NAMALWA (cell line): Measurements from ENCODE around the gene ALDH1A2.
"Not testable (repeated sequence)": the region's sequence is repeated elsewhere in the genome, so short reads cannot be mapped to it uniquely, and the experiment has no call there.

Source experiments
- DNase-seq: peaks from one replicate; pipeline ENCODE4 v3.0.0-alpha.2; 2015; ENCODE audit warnings: low spot score

The ALDH1A2 gene

GRCh38 chr15:58040150-58040549 is 25.4 kb downstream of the ALDH1A2 start:
- no peak for DNase-seq

- no peak for DNase-seq
Measured at GRCh38 chr15:58039079-58040035, 26.2 kb downstream of the ALDH1A2 start.

GRCh38 chr15:58038426-58039078 is 27.0 kb downstream of the ALDH1A2 start:
- DNase-seq, result no peak

- no peak for DNase-seq
Measured at GRCh38 chr15:58037723-58038301, 27.7 kb downstream of the ALDH1A2 start.

- DNase-seq, result no peak
Measured at GRCh38 chr15:58036579-58036978, 28.9 kb downstream of the ALDH1A2 start.

- not testable (repeated sequence) for DNase-seq
Measured at GRCh38 chr15:58028392-58028791, 37.1 kb downstream of the ALDH1A2 start.

- no peak for DNase-seq
Measured at GRCh38 chr15:58026552-58026951, 39.0 kb downstream of the ALDH1A2 start.

GRCh38 chr15:58026051-58026450 is 39.5 kb downstream of the ALDH1A2 start:
- no peak for DNase-seq

- no peak for DNase-seq
Measured at GRCh38 chr15:58021332-58022230, 43.9 kb downstream of the ALDH1A2 start.

GRCh38 chr15:58019503-58020376 is 45.8 kb downstream of the ALDH1A2 start:
- no peak for DNase-seq

- DNase-seq, result no peak
Measured at GRCh38 chr15:58017869-58018268, 47.6 kb downstream of the ALDH1A2 start.

GRCh38 chr15:58016581-58017175 is 48.8 kb downstream of the ALDH1A2 start:
- no peak for DNase-seq

- DNase-seq, result no peak
Measured at GRCh38 chr15:58015565-58015964, 49.9 kb downstream of the ALDH1A2 start.

DNA sequence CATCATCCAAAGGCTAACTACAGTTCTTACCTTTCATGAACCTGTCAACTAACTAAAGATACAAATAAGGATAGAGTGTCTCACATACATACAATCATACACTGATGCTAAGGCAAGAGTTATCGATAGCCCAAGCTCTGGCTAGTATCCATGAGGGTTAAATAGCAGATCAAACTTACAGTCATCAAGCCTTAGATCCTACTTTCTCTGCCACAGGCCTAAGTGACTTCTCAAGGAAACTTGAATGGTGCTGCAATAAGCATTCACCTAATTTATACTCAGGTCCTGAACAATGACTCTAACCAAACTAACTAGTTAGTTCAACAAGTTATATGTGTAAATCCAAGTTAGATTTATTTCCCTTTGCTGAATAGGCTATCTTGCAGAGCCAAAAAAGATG is 51.0 kb downstream of the ALDH1A2 start:
- DNase-seq, result no peak

DNA sequence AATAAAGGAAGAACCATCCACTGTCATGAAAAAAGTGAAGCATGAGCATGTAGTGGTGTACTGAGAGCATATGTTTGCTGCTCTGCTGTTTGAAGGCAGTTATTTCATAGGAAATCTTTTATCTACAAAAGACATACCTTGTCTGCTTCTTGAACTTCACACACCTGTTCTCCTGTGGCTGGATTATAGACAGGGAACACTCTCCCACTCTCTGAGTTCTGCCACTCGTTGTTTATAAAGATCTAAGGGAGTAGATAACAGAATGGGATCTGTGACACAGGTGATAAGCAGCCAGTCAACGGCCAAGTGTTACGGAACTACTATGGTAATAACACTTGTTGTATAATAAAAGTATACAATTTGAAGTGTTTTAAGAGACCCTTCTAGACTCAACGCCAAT is 51.5 kb downstream of the ALDH1A2 start:
- DNase-seq, result no peak

GRCh38 chr15:58010983-58011382 is 54.5 kb downstream of the ALDH1A2 start:
- DNase-seq, result no peak

DNA sequence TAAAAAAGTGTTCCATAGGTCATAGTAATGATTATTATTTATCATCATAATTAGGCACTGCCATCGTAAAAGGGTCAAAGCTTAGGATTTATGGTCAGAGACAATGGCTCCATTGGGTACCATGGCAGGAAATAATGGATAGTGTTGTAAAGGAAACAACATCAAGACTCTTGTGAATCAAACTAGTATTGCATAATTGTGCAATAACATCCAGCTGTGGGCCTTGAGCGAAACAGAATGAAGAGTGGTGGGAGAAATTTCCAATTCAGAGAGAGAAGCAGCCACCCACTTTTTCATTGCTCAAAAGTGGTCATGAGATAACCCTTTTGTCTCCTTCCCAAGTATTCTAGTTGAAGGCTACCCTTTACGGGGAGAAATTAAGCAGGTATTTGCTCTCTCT is 61.7 kb downstream of the ALDH1A2 start:
- no peak for DNase-seq

DNA sequence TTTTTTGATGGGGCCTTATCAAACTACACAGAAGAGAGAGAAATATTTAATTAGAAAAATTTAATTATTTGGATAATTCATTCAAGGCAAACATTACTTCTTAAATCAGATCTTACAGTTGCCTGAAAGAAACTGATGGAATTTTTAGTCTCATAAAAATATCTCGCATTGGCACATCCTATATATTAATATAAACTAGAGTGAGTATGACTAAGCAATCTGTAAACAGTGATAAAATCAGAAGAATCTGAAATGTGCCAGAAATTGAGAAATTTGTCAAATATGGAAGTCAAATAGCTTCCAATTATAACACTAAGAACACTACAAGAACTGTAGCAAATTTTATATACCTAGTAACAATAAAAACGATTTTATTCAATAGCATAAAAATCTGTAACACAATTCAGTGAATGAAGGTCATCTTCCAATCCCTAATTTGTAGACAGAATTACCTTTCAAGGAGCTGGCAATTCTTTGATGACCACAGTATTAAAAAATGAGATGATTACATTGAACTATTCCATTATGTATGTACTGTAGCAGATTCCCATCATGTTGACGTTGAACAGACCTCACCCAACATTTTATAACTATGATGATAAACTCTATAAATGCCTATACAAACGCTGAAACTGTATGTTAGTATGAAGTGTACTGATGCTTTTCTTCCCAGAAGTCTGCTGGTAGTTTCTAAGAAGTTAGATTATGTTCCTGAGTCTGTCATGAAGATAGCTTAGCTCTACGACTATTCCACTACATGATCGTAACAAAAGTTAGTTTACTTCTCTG is 63.0 kb downstream of the ALDH1A2 start:
- no peak for DNase-seq

- DNase-seq, result not testable (repeated sequence)
Measured at GRCh38 chr15:57999699-58000098, 65.8 kb downstream of the ALDH1A2 start.

DNA sequence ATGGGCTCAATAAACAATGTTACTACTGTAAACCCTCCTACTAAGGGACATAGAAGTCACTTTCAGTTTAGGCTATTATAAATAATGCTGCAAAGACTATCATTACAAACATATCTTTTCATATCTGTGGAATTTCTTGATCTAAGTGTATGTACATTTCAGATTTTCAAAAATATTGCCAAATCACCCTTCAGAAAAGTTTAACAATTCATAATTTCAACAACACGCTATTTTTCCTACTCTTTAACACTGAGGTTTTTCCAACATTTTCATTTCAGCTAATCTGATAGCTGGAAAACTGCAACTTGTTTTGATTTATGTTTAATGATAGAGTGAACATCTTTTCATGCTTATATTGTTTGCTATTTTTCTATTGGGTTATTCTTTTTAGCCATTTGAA is 69.0 kb downstream of the ALDH1A2 start:
- no peak for DNase-seq
